IgD-negative memory B cell (primary cell): ENCODE results near the gene BRI3. TPM values are rescaled to one million over a fixed set of nuclear protein-coding genes. Genes with fewer than 3 reads are reported as not detected.
A peak's percentile ranks its signal among the peaks of the same experiment; 100 is the strongest.

Experiments used
- H3K27ac Mint-ChIP-seq, 3 donors: one replicate each; pipeline ENCODE4 v1.8.0; 2020 to 2022; ENCODE audit warnings: mild to moderate bottlenecking in 3 of 3, mixed read lengths in 3 of 3, moderate library complexity in 1 of 3
- H3K27me3 Mint-ChIP-seq: one replicate; pipeline ENCODE4 v1.8.0; 2021; ENCODE audit warnings: mixed read lengths
- H3K36me3 Mint-ChIP-seq: one replicate; pipeline ENCODE4 v1.8.0; 2020; ENCODE audit warnings: mild to moderate bottlenecking, mixed read lengths
- H3K4me1 Mint-ChIP-seq, 3 donors: one replicate each; pipeline ENCODE4 v1.8.0; 2020 to 2022; ENCODE audit warnings: mixed read lengths in 3 of 3, mild to moderate bottlenecking in 1 of 3
- H3K4me3 Mint-ChIP-seq, 4 donors: one replicate each; pipeline ENCODE4 v1.8.0; 2020 to 2022; ENCODE audit warnings: mild to moderate bottlenecking in 4 of 4, mixed read lengths in 4 of 4, moderate library complexity in 3 of 4
- H3K9me3 Mint-ChIP-seq, 3 donors: one replicate each; pipeline ENCODE4 v1.8.0; 2020 to 2021; ENCODE audit warnings: mixed read lengths in 3 of 3, mild to moderate bottlenecking in 1 of 3
- polyA plus RNA-seq: library from polyadenylated mRNA; unstranded; fragments of 300-500 nt; fragmentation: Illumina TruSeq; gene quantifications from one replicate; pipeline ENCODE4 v1.2.3, GENCODE V29; 2021

Gene BRI3
- polyA plus RNA-seq, 1 donor from 2014 or later: 16.6 TPM

- H3K4me3 Mint-ChIP-seq: peak overlapping the region in 1 of 4 donors; percentile 14
- H3K4me1 Mint-ChIP-seq: peaks cover 5 to 8% (median 5%) of the 10 kb centered on the region in 3 donors
- H3K27me3 Mint-ChIP-seq: no peaks in the 10 kb centered on the region
- no peaks in the 10 kb centered on the region for H3K9me3 Mint-ChIP-seq
- peaks cover 2% of the 10 kb centered on the region for H3K36me3 Mint-ChIP-seq
- H3K27ac Mint-ChIP-seq: peak overlapping the region in 2 of 3 donors; percentile 78 to 87
These were observed 6.8 kb downstream of the BRI3 start for GRCh38 chr7:98288064-98288823.

GRCh38 chr7:98289333-98289875 is 7.9 kb downstream of the BRI3 start:
- Mint-ChIP-seq H3K4me3 (peak overlapping the region in 1 of 4 donors; percentile 40), H3K36me3 (peaks cover 2% of the 10 kb centered on the region), H3K27ac (no peak overlapping the region), H3K4me1 (peaks cover 4 to 7% (median 5%) of the 10 kb centered on the region in 3 donors), H3K27me3 (no peaks in the 10 kb centered on the region), H3K9me3 (no peaks in the 10 kb centered on the region)

GRCh38 chr7:98291717-98292116 is 10.2 kb downstream of the BRI3 start:
- H3K9me3 Mint-ChIP-seq: no peaks in the 10 kb centered on the region
- H3K27ac Mint-ChIP-seq: no peak overlapping the region
- no peaks in the 10 kb centered on the region for H3K27me3 Mint-ChIP-seq
- peaks cover 2% of the 10 kb centered on the region for H3K36me3 Mint-ChIP-seq
- H3K4me1 Mint-ChIP-seq: peaks cover 0 to 4% (median 0%) of the 10 kb centered on the region in 3 donors
- no peak overlapping the region for H3K4me3 Mint-ChIP-seq

DNA sequence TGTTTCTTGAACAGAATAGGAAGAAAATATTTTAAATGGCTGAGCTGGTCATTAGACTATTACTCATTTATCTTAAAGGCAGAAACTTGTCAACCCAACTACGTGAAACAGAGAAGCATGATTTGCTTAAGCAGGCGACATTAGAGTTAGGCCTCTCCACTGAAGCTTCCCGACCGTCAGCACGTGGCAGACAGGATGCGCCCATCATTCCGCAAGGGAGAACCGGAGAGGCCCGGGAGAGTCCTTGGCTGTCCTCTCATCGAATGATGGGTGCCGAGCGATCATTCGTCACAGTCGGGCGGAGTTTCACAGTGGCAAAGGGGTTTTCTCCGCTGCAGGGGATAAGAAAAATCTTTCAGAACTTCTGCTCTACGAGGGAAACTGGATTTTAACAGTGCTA is 11.8 kb downstream of the BRI3 start:
- H3K36me3 Mint-ChIP-seq: peaks cover 5% of the 10 kb centered on the region
- no peak overlapping the region for H3K4me3 Mint-ChIP-seq
- H3K27ac Mint-ChIP-seq: no peak overlapping the region
- H3K27me3 Mint-ChIP-seq: no peaks in the 10 kb centered on the region
- H3K4me1 Mint-ChIP-seq: peaks cover 0 to 4% (median 0%) of the 10 kb centered on the region in 3 donors
- no peaks in the 10 kb centered on the region for H3K9me3 Mint-ChIP-seq

- no peaks in the 10 kb centered on the region for H3K27me3 Mint-ChIP-seq
- H3K9me3 Mint-ChIP-seq: no peaks in the 10 kb centered on the region
- H3K4me1 Mint-ChIP-seq: no peaks in the 10 kb centered on the region
- H3K36me3 Mint-ChIP-seq: peaks cover 5% of the 10 kb centered on the region
- no peak overlapping the region for H3K27ac Mint-ChIP-seq
- no peak overlapping the region for H3K4me3 Mint-ChIP-seq
These were observed 12.3 kb downstream of the BRI3 start for GRCh38 chr7:98293746-98294145.

GRCh38 chr7:98294326-98294725 is 12.8 kb downstream of the BRI3 start:
- no peaks in the 10 kb centered on the region for H3K9me3 Mint-ChIP-seq
- no peaks in the 10 kb centered on the region for H3K4me1 Mint-ChIP-seq
- peak overlapping the region in 1 of 3 donors; percentile 88 for H3K27ac Mint-ChIP-seq
- no peaks in the 10 kb centered on the region for H3K27me3 Mint-ChIP-seq
- H3K4me3 Mint-ChIP-seq: no peak overlapping the region
- H3K36me3 Mint-ChIP-seq: peaks cover 5% of the 10 kb centered on the region

- H3K9me3 Mint-ChIP-seq: no peaks in the 10 kb centered on the region
- H3K4me3 Mint-ChIP-seq: no peak overlapping the region
- peak overlapping the region in 1 of 3 donors; percentile 88 for H3K27ac Mint-ChIP-seq
- H3K4me1 Mint-ChIP-seq: no peaks in the 10 kb centered on the region
- no peaks in the 10 kb centered on the region for H3K27me3 Mint-ChIP-seq
- H3K36me3 Mint-ChIP-seq: peaks cover 5% of the 10 kb centered on the region
These were observed 13.4 kb downstream of the BRI3 start for GRCh38 chr7:98294798-98295382.

DNA sequence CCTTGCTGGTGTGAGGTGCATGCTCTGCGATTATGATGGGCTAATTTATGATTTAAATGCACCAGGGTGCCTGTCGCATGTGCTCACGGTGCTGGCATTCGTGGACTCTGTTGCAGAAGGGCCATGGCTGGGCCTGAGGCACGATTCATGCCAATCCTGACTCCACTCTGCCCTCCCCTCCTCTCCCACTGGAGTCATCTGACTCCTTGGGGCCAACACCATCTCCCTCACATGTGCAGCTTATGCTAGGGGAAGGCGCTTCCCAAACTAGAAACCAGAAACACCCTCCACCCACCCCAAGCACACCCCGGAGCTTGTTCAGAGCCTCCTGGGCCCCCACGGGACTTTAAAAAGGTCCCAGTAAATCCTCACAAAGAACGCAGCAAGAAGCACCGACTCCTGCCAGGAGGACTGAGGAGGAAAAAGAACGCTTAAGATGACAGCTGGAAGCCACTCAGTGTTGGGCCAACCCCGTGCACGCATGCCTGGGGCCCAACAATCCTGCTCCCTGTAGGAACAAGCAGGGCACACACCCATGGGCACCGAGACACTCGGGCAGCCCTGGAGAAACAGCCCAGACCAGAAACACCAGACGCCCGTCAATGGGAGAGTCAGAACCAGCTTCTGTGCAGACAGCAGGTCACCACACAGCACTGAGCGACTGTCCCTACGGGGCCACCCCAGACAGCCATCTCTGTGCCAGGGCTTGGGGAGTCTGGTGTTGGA is 14.1 kb downstream of the BRI3 start:
- H3K4me3 Mint-ChIP-seq: no peak overlapping the region
- H3K27ac Mint-ChIP-seq: no peak overlapping the region

DNA sequence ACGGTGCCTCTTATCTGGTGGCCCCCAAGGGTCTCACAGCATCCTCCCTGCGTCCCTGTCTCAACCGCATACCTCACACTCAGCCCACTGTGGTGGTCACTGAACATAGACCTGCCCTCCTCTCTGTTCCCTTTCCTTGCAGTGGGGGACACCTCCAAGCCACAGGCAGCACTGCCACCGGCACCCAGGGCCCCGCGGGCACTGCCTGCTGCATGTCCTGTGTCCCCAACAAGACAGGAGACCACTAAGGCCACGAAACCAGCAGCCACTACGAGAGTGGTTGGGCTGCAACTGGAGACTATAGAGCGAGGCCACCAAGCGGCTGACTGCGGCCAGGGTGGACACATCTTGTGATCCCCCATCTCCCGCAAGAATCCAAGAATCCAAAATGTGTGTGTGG is 15.3 kb downstream of the BRI3 start:
- Mint-ChIP-seq H3K27me3 (no peaks in the 10 kb centered on the region), H3K9me3 (no peaks in the 10 kb centered on the region), H3K4me3 (no peak overlapping the region), H3K4me1 (no peaks in the 10 kb centered on the region), H3K27ac (no peak overlapping the region), H3K36me3 (peaks cover 5% of the 10 kb centered on the region)

More for the DNA sequence above, 14.1 kb downstream of the BRI3 start:
- Mint-ChIP-seq H3K27me3 (no peaks in the 10 kb centered on the region), H3K4me1 (no peaks in the 10 kb centered on the region), H3K36me3 (peaks cover 5% of the 10 kb centered on the region), H3K9me3 (no peaks in the 10 kb centered on the region)

GRCh38 chr7:98297626-98298286 is 16.3 kb downstream of the BRI3 start:
- Mint-ChIP-seq H3K9me3 (no peaks in the 10 kb centered on the region), H3K4me1 (no peaks in the 10 kb centered on the region), H3K36me3 (peaks cover 5% of the 10 kb centered on the region), H3K27me3 (no peaks in the 10 kb centered on the region), H3K27ac (no peak overlapping the region), H3K4me3 (no peak overlapping the region)

DNA sequence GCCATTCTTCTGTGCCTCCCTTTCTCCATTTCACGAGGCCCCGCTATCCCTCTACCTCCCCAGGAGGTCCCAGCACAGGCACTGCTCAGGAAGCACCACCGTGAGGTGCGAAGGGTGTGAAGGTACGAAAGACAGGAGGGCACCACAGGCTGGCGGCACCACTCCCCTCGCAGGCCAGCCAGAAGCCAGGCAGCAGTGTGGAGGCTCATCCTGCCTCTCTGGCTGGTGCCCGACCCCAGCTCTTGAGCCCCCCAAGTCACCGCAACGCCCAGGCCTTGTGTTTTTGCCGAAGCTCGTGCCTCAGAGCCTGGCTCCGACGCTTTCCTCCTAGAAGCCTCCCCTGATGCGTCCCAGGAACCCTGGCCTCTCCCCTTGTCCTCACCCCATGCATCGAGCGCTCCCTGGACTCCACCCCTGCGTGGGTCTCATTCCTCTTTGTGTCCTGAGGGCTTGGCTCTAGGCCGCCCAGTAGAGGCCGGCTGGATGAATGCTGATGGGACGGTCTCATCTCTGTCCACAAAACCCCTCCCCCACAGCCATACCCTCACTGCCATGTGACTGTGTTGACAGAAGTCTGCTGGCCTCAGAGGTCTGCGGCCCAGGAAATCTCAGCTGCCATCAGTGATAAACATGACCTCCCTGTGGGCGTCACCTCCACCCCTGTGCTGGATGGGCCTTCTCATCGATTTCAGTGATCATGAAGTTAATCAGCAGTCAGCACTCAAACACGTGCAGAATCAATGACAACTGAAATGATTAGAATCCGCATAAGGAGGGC is 19.3 kb downstream of the BRI3 start:
- Mint-ChIP-seq H3K27me3 (no peaks in the 10 kb centered on the region), H3K4me3 (no peak overlapping the region), H3K4me1 (no peaks in the 10 kb centered on the region), H3K9me3 (no peaks in the 10 kb centered on the region), H3K27ac (no peak overlapping the region), H3K36me3 (peaks cover 10% of the 10 kb centered on the region)

GRCh38 chr7:98301693-98302470 is 20.4 kb downstream of the BRI3 start:
- H3K36me3 Mint-ChIP-seq: peaks cover 14% of the 10 kb centered on the region
- H3K4me3 Mint-ChIP-seq: no peak overlapping the region
- no peak overlapping the region for H3K27ac Mint-ChIP-seq
- H3K9me3 Mint-ChIP-seq: no peaks in the 10 kb centered on the region
- peaks cover 0 to 1% (median 0%) of the 10 kb centered on the region in 3 donors for H3K4me1 Mint-ChIP-seq
- no peaks in the 10 kb centered on the region for H3K27me3 Mint-ChIP-seq

- Mint-ChIP-seq H3K9me3 (no peaks in the 10 kb centered on the region), H3K36me3 (peaks cover 11% of the 10 kb centered on the region), H3K27ac (no peak overlapping the region)
These were observed 21.8 kb downstream of the BRI3 start for GRCh38 chr7:98303176-98303865.

More at GRCh38 chr7:98303176-98303865, 21.8 kb downstream of the BRI3 start:
- Mint-ChIP-seq H3K27me3 (no peaks in the 10 kb centered on the region), H3K4me1 (peaks cover 0 to 1% (median 0%) of the 10 kb centered on the region in 3 donors), H3K4me3 (no peak overlapping the region)
